ENCODE measurements around the gene ATRNL1.

DNA sequence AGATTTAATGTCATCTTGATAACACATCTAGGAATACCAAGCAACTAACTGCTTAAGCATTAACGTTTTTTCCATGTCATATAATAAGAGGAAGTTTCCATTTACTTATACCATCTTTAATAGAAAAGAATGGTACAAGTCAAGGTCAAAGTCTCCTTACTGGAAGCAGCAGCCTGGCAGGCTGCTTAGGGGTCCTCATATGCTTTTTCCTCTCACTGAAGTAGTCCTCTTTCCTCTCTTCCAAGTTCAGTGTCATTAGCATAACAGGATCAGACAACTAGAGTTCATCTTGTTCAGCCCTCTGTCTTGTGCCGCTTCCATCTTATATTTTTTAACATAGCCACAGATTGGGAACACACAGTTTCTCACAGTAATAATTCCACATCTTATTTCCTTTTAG is 774.1 kb downstream of the ATRNL1 start:
- TF ChIP-seq CTCF (IDR thresholded peaks at IDR 0.05 in 8 of 11, conservative IDR thresholded peaks at IDR 0.05 in 3 of 11) (no peak), POLR2AphosphoS5 (IDR thresholded peaks at IDR 0.05) (no peak)
